ENCODE results near the gene SUV39H2. TPM values are rescaled to one million over a fixed set of nuclear protein-coding genes. Genes with fewer than 3 reads are reported as not detected.
"Not testable (repeated sequence)": the region's sequence is repeated elsewhere in the genome, so short reads cannot be mapped to it uniquely, and the experiment has no call there.

Gene SUV39H2
- total and polyA plus RNA-seq, 5 experiments from 2014 or later = 2.8 to 8.6 (median 3.9) TPM

GRCh38 chr10:14916600-14916999 is 37.9 kb downstream of the SUV39H2 start:
- Mint-ChIP-seq H3K36me3 (peaks cover 45 to 99% (median 91%) of the 10 kb centered on the region in 3 donors), H3K27ac (no peak overlapping the region)

GRCh38 chr10:14917827-14918226 is 39.2 kb downstream of the SUV39H2 start:
- ATAC-seq (no peak), DNase-seq (no peak)
- Mint-ChIP-seq H3K27ac (no peak overlapping the region), H3K4me1 (peaks cover 0 to 10% (median 7%) of the 10 kb centered on the region in 4 donors), H3K4me3 (no peak overlapping the region), H3K27me3 (no peaks in the 10 kb centered on the region), H3K36me3 (peaks cover 49 to 100% (median 97%) of the 10 kb centered on the region in 3 donors), H3K9me3 (peaks cover 0 to 24% (median 12%) of the 10 kb centered on the region in 9 donors)
- POLR2A ChIA-PET = no interaction called here

More at GRCh38 chr10:14916600-14916999, 37.9 kb downstream of the SUV39H2 start:
- DNase-seq (no peak), ATAC-seq (no peak)
- H3K9me3 Mint-ChIP-seq = peaks cover 0 to 24% (median 12%) of the 10 kb centered on the region in 9 donors
- POLR2A ChIA-PET = no interaction called here
- peaks cover 0 to 10% (median 7%) of the 10 kb centered on the region in 4 donors for H3K4me1 Mint-ChIP-seq
- H3K27me3 Mint-ChIP-seq = no peaks in the 10 kb centered on the region
- no peak overlapping the region for H3K4me3 Mint-ChIP-seq

GRCh38 chr10:14918964-14919363 is 40.3 kb downstream of the SUV39H2 start:
- Mint-ChIP-seq H3K27ac (peak overlapping the region in 1 of 10 donors; percentile 34), H3K4me3 (no peak overlapping the region), H3K4me1 (peaks cover 0 to 10% (median 6%) of the 10 kb centered on the region in 4 donors), H3K36me3 (peaks cover 45 to 100% (median 85%) of the 10 kb centered on the region in 3 donors), H3K9me3 (peaks cover 0 to 24% (median 12%) of the 10 kb centered on the region in 9 donors), H3K27me3 (no peaks in the 10 kb centered on the region)
- DNase-seq (no peak), ATAC-seq (no peak)
- POLR2A ChIA-PET = no interaction called here

- Mint-ChIP-seq H3K9me3 (peaks cover 0 to 3% (median 0%) of the 10 kb centered on the region in 9 donors), H3K36me3 (peaks cover 34 to 96% (median 58%) of the 10 kb centered on the region in 3 donors), H3K27ac (peak overlapping the region in 2 of 10 donors; percentile 6 to 84), H3K27me3 (no peaks in the 10 kb centered on the region), H3K4me1 (peaks cover 0 to 8% (median 3%) of the 10 kb centered on the region in 4 donors), H3K4me3 (no peak overlapping the region)
- POLR2A ChIA-PET = no interaction called here
- no peak for DNase-seq
- ATAC-seq = no peak
Measured at GRCh38 chr10:14924013-14924412, 45.3 kb downstream of the SUV39H2 start.

GRCh38 chr10:14925268-14925667 is 46.6 kb downstream of the SUV39H2 start:
- ATAC-seq = no peak
- Mint-ChIP-seq H3K27me3 (no peaks in the 10 kb centered on the region), H3K9me3 (no peaks in the 10 kb centered on the region), H3K27ac (no peak overlapping the region), H3K36me3 (peaks cover 22 to 94% (median 45%) of the 10 kb centered on the region in 3 donors), H3K4me3 (no peak overlapping the region), H3K4me1 (peaks cover 0 to 8% (median 3%) of the 10 kb centered on the region in 4 donors)
- no peak for DNase-seq
- POLR2A ChIA-PET = no interaction called here

- H3K36me3 Mint-ChIP-seq = peaks cover 19 to 93% (median 39%) of the 10 kb centered on the region in 3 donors
- H3K27me3 Mint-ChIP-seq = no peaks in the 10 kb centered on the region
- DNase-seq (no peak), ATAC-seq (no peak)
- no peaks in the 10 kb centered on the region for H3K9me3 Mint-ChIP-seq
- H3K4me1 Mint-ChIP-seq = peaks cover 0 to 8% (median 3%) of the 10 kb centered on the region in 4 donors
- H3K4me3 Mint-ChIP-seq = no peak overlapping the region
- POLR2A ChIA-PET = no interaction called here
- H3K27ac Mint-ChIP-seq = no peak overlapping the region
Measured at GRCh38 chr10:14926061-14926470, 47.4 kb downstream of the SUV39H2 start.

- Mint-ChIP-seq H3K27me3 (no peaks in the 10 kb centered on the region), H3K36me3 (peaks cover 11 to 92% (median 32%) of the 10 kb centered on the region in 3 donors), H3K9me3 (no peaks in the 10 kb centered on the region), H3K27ac (peak overlapping the region in 7 of 10 donors; percentile 16 to 75 (median 37)), H3K4me1 (peaks cover 0 to 7% (median 2%) of the 10 kb centered on the region in 4 donors), H3K4me3 (no peak overlapping the region)
- DNase-seq (no peak), ATAC-seq (no peak)
- POLR2A ChIA-PET = no interaction called here
Measured at GRCh38 chr10:14926722-14927416, 48.2 kb downstream of the SUV39H2 start.

- Mint-ChIP-seq H3K4me3 (no peak overlapping the region), H3K4me1 (peaks cover 0 to 7% (median 2%) of the 10 kb centered on the region in 4 donors), H3K27me3 (no peaks in the 10 kb centered on the region), H3K36me3 (peaks cover 10 to 91% (median 39%) of the 10 kb centered on the region in 3 donors), H3K27ac (no peak overlapping the region), H3K9me3 (no peaks in the 10 kb centered on the region)
- ATAC-seq = no peak
- POLR2A ChIA-PET = no interaction called here
- DNase-seq = no peak
Measured at GRCh38 chr10:14930610-14931009, 51.9 kb downstream of the SUV39H2 start.

- Mint-ChIP-seq H3K4me1 (peaks cover 0 to 13% (median 2%) of the 10 kb centered on the region in 4 donors), H3K9me3 (no peaks in the 10 kb centered on the region), H3K36me3 (peaks cover 0 to 72% (median 35%) of the 10 kb centered on the region in 3 donors), H3K27ac (no peak overlapping the region), H3K4me3 (no peak overlapping the region), H3K27me3 (no peaks in the 10 kb centered on the region)
- ATAC-seq (no peak), DNase-seq (no peak)
- POLR2A ChIA-PET = no interaction called here
Measured at GRCh38 chr10:14936584-14936983, 57.9 kb downstream of the SUV39H2 start.

- ATAC-seq, H3K4me3 Mint-ChIP-seq, H3K9me3 Mint-ChIP-seq, POLR2A ChIA-PET, H3K27me3 Mint-ChIP-seq, DNase-seq: not testable (repeated sequence)
- Mint-ChIP-seq H3K4me1 (peaks cover 3 to 24% (median 9%) of the 10 kb centered on the region in 4 donors), H3K27ac (peak overlapping the region in 2 of 10 donors; percentile 13 to 43), H3K36me3 (peaks cover 0 to 73% (median 23%) of the 10 kb centered on the region in 3 donors)
Measured at GRCh38 chr10:14938971-14939370, 60.3 kb downstream of the SUV39H2 start.

GRCh38 chr10:14942147-14942949 is 63.7 kb downstream of the SUV39H2 start:
- Mint-ChIP-seq H3K27ac (peak overlapping the region in 3 of 10 donors; percentile 40 to 79 (median 73)), H3K36me3 (peaks cover 0 to 75% (median 17%) of the 10 kb centered on the region in 3 donors)
- not testable (repeated sequence) for ATAC-seq

GRCh38 chr10:14942950-14943338 is 64.3 kb downstream of the SUV39H2 start:
- peak overlapping the region in 2 of 10 donors; percentile 21 to 41 for H3K27ac Mint-ChIP-seq
- not testable (repeated sequence) for ATAC-seq, H3K4me3 Mint-ChIP-seq

More at GRCh38 chr10:14942147-14942949, 63.7 kb downstream of the SUV39H2 start:
- H3K4me3 Mint-ChIP-seq, H3K9me3 Mint-ChIP-seq, H3K27me3 Mint-ChIP-seq, DNase-seq: not testable (repeated sequence)
- peaks cover 3 to 22% (median 9%) of the 10 kb centered on the region in 4 donors for H3K4me1 Mint-ChIP-seq
- POLR2A ChIA-PET = interaction anchor here (2.6 kb wide), 1 partner anchor 12 kb away, joined by 6 read pairs; the partner anchor contains the start of gene DCLRE1C

More at GRCh38 chr10:14942950-14943338, 64.3 kb downstream of the SUV39H2 start:
- not testable (repeated sequence) for H3K9me3 Mint-ChIP-seq, H3K27me3 Mint-ChIP-seq, DNase-seq
- H3K36me3 Mint-ChIP-seq = peaks cover 0 to 75% (median 20%) of the 10 kb centered on the region in 3 donors
- POLR2A ChIA-PET = interaction anchor here (2.6 kb wide), 1 partner anchor 11 kb away, joined by 6 read pairs; the partner anchor contains the start of gene DCLRE1C
- H3K4me1 Mint-ChIP-seq = peaks cover 3 to 21% (median 9%) of the 10 kb centered on the region in 4 donors

All from naive thymus-derived CD8-positive, alpha-beta T cell (primary cell).